H1 (cell line): ENCODE measurements around the gene CHD2. TPM values are rescaled to one million over a fixed set of nuclear protein-coding genes. Genes with fewer than 3 reads are reported as not detected.

Experiments
- HDAC2 ChIP-seq, 2 experiments: fragments of 300-600 bp in 1 of 2; sonication (generic) in 1 of 2; IDR thresholded peaks; 2 replicates each; pipeline ENCODE4 v1.6.1; 2011 to 2012; ENCODE audit warnings: low read depth in 2 of 2, low read length in 2 of 2, mild to moderate bottlenecking in 2 of 2, moderate library complexity in 2 of 2, borderline replicate concordance in 1 of 2, inconsistent platforms in 1 of 2
- POLR2A ChIP-seq, 2 experiments: IDR thresholded peaks; 1 replicate in 1 of 2; 2 replicates in 1 of 2; pipeline ENCODE4 v1.6.1; 2011; ENCODE audit warnings: low read depth in 2 of 2, low read length in 2 of 2, mild to moderate bottlenecking in 2 of 2; ENCODE audit errors: control extremely low read depth in 1 of 2
- SIRT6 ChIP-seq: IDR thresholded peaks from one replicate; pipeline ENCODE4 v1.7.1; 2012; ENCODE audit warnings: low read length, inconsistent platforms
- polyA plus RNA-seq, 7 experiments: library from polyadenylated mRNA; depleted of rRNA in 3 of 7; stranded (reverse) in 5 of 7; unstranded in 2 of 7; fragments of >200 nt in 5 of 7; fragments of 200-250 nt in 2 of 7; gene quantifications; 1 replicate in 5 of 7; 2 replicates in 1 of 7; 4 replicates in 1 of 7; pipeline versions ENCODE4 v1.2.1 to v1.2.3, GENCODE V29; 2011 to 2013; ENCODE audit warnings: missing spikeins in 2 of 7, mixed read lengths in 2 of 7
- total RNA-seq: library from RNA; stranded (reverse); fragmentation: NEBNext Ultra II Directional; extraction: Animal tissue kit (Norgen Biotek cat#: 25700); gene quantifications from 2 replicates; pipeline ENCODE4 v1.2.1, GENCODE V29; 2021

Gene CHD2
- total and polyA plus RNA-seq, 2 of the 8 experiments (the other 6 are each of a cell fraction or from before 2014, with no cell fraction given), result 28.8 to 70.0 TPM

DNA sequence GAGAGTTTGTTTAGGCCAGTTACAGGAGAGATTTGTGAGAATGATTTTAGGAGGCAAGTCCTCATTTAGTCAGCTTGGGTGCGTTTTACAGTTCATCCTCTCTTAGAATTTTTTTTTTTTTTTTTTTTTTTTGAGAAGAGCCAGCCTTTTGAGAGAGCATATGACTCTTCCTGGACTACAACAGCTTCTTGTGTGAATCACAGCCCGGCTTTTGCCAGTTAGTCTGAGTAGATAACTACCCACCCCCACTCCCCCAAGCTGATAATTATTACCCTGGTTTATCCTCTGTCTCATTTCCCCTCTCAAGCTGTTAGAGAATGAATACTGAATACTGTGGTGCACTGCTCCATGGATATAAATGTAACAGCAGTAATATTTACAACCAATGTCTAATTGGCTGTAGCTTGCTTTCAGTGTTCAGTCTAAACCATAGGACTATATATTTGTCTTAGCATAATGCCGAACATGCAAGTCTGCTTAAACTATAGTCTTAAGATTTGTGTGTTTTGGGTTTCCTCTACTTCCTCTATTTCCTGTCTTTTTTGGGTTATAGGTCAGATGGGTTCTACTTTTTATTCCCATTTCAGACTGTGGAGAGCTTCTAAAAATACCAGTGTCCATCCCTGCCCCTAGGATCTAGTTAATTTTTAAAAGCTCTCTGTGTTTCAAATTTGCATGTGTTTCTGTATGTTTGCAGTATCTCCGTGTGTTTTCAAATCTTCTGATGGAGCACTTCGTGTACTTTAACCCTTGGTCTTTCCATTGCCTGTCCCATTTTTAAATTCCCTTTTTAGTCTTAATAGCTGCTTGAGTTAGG, 8.0 kb downstream of the CHD2 start (continued):
- no peak for TF ChIP-seq HDAC2 (IDR thresholded peaks at IDR 0.05; ENCODE audit: borderline replicate concordance in 1 of 2, low read depth in 2 of 2, low read length in 2 of 2)
- TF ChIP-seq POLR2A (IDR thresholded peaks at IDR 0.05; ENCODE audit: control extremely low read depth in 1 of 2, low read depth in 2 of 2, low read length in 2 of 2), result no peak
- no peak for TF ChIP-seq SIRT6
- TF ChIP-seq, all 59 proteins: peak for 0
